K562 (cell line): Measurements from ENCODE around the gene SYS1. TPM values are rescaled to one million over a fixed set of nuclear protein-coding genes. Genes with fewer than 3 reads are reported as not detected.

Experiments
- CXXC5 ChIP-seq: fragments of 250-450 bp; sonication (Bioruptor Pico); IDR thresholded peaks from 2 replicates; pipeline ENCODE4 v1.8.0; 2022; ENCODE audit warnings: inconsistent platforms, mild to moderate bottlenecking, moderate library complexity
- ETV1 ChIP-seq: fragments of 450-650 bp; conservative IDR thresholded peaks from 2 replicates; pipeline ENCODE4 v1.6.1; 2016; ENCODE audit warnings: missing genetic modification characterization, control low read depth, low read depth, missing compliant biosample characterization
- HOXB6 ChIP-seq: fragments of 250-450 bp; sonication (Bioruptor Pico); IDR thresholded peaks from 2 replicates; pipeline ENCODE4 v1.5.1; 2022; ENCODE audit warnings: mild to moderate bottlenecking, borderline replicate concordance
- KLF13 ChIP-seq: fragments of 450-650 bp; IDR thresholded peaks from 2 replicates; pipeline ENCODE4 v1.6.1; 2016; ENCODE audit warnings: missing genetic modification characterization, low read depth, mild to moderate bottlenecking, missing compliant biosample characterization, moderate library complexity, borderline replicate concordance
- MBD2 ChIP-seq: sonication (generic); IDR thresholded peaks from 2 replicates; pipeline ENCODE4 v1.6.1; 2016; ENCODE audit warnings: low read depth, borderline replicate concordance
- MCM5 ChIP-seq: fragments of 450-650 bp; IDR thresholded peaks from 2 replicates; pipeline ENCODE4 v1.6.1; 2016; ENCODE audit warnings: low read depth
- MYC ChIP-seq, 2 experiments: fragments of 250-450 bp in 1 of 2; sonication (Bioruptor Pico) in 1 of 2; IDR thresholded peaks; 2 replicates each; pipeline versions ENCODE4 v1.5.1 to v1.6.1; 2012 to 2021; ENCODE audit warnings: low read depth in 2 of 2, borderline replicate concordance in 1 of 2, improper control_type of control experiment in 1 of 2, low read length in 1 of 2, mild to moderate bottlenecking in 1 of 2, moderate library complexity in 1 of 2
- NFXL1 ChIP-seq: fragments of 450-650 bp; formaldehyde crosslinking; IDR thresholded peaks from 2 replicates; pipeline ENCODE4 v1.4.0; 2021; ENCODE audit warnings: mild to moderate bottlenecking
- NR4A1 ChIP-seq, 2 experiments: fragments of 250-450 bp in 1 of 2; fragments of 450-650 bp in 1 of 2; sonication (Bioruptor Pico) in 1 of 2; IDR thresholded peaks; 2 replicates each; pipeline versions ENCODE4 v1.4.0 to v1.6.1; 2016 to 2020; ENCODE audit warnings: mild to moderate bottlenecking in 2 of 2, missing compliant biosample characterization in 1 of 2, missing genetic modification characterization in 1 of 2, moderate library complexity in 1 of 2
- SMAD3 ChIP-seq: fragments of 450-650 bp; formaldehyde crosslinking; conservative IDR thresholded peaks from 2 replicates; pipeline ENCODE4 v1.4.0; 2020; ENCODE audit warnings: mild to moderate bottlenecking
- SREBF2 ChIP-seq: sonication (generic); formaldehyde crosslinking; IDR thresholded peaks from 2 replicates; pipeline ENCODE4 v1.4.0; 2020; ENCODE audit warnings: mild to moderate bottlenecking, missing genetic modification reagents
- TEAD1 ChIP-seq, 2 experiments: fragments of 450-650 bp in 1 of 2; sonication (generic) in 1 of 2; formaldehyde crosslinking; IDR thresholded peaks; 2 replicates each; pipeline versions ENCODE4 v1.4.0 to v1.8.0; 2020 to 2022; ENCODE audit warnings: mild to moderate bottlenecking in 2 of 2, missing genetic modification reagents in 1 of 2
- TFAM ChIP-seq: fragments of 250-450 bp; sonication (Bioruptor Pico); conservative IDR thresholded peaks from 2 replicates; pipeline ENCODE4 v1.5.0; 2021; ENCODE audit warnings: mild to moderate bottlenecking, moderate library complexity
- TSHZ1 ChIP-seq: fragments of 250-450 bp; sonication (Bioruptor Pico); IDR thresholded peaks from 2 replicates; pipeline ENCODE4 v1.4.0; 2020; ENCODE audit warnings: mild to moderate bottlenecking, moderate library complexity
- YY1 ChIP-seq, 3 experiments: IDR thresholded peaks; 2 replicates each; pipeline ENCODE4 v1.6.1; 2011; ENCODE audit warnings: low read length in 2 of 3, mild to moderate bottlenecking in 2 of 3, moderate library complexity in 2 of 3, borderline replicate concordance in 1 of 3, control low read depth in 1 of 3, low read depth in 1 of 3; ENCODE audit not compliant: insufficient read depth in 3 of 3, insufficient replicate concordance in 2 of 3, control insufficient read depth in 1 of 3, insufficient read length in 1 of 3; ENCODE audit errors: extremely low read depth in 1 of 3
- ZNF280A ChIP-seq: fragments of 450-650 bp; IDR thresholded peaks from 2 replicates; pipeline ENCODE4 v1.6.1; 2018; ENCODE audit warnings: mild to moderate bottlenecking, low read depth; ENCODE audit not compliant: partially characterized antibody
- polyA plus RNA-seq, 8 experiments: library from polyadenylated mRNA; depleted of rRNA in 4 of 8; stranded (reverse) in 5 of 8; unstranded in 3 of 8; fragments of >200 nt; fragmentation: Nextera tagmentation in 2 of 8; fragmentation: Illumina TruSeq in 1 of 8; extraction: Ambion mirVana in 2 of 8; extraction: Trizol in 1 of 8; gene quantifications; 2 replicates each; pipeline versions ENCODE4 v1.2.1 to v1.2.3, GENCODE V29; 2011 to 2014; ENCODE audit warnings: inconsistent platforms in 1 of 8, missing spikeins in 1 of 8
- total RNA-seq, 7 experiments: library from RNA; depleted of rRNA in 6 of 7; stranded (reverse); fragments of >200 nt in 6 of 7; fragmentation: Illumina TruSeq in 2 of 7; extraction: Trizol in 2 of 7; gene quantifications; 2 replicates each; pipeline versions ENCODE4 v1.2.1 to v1.2.3, GENCODE V29; 2011 to 2021; ENCODE audit warnings: low replicate concordance in 1 of 7

SYS1 gene
- total and polyA plus RNA-seq, 9 of the 15 experiments (the other 6 are each of a cell fraction or from before 2014, with no cell fraction given), result 11.1 to 25.2 (median 17.5) TPM

DNA sequence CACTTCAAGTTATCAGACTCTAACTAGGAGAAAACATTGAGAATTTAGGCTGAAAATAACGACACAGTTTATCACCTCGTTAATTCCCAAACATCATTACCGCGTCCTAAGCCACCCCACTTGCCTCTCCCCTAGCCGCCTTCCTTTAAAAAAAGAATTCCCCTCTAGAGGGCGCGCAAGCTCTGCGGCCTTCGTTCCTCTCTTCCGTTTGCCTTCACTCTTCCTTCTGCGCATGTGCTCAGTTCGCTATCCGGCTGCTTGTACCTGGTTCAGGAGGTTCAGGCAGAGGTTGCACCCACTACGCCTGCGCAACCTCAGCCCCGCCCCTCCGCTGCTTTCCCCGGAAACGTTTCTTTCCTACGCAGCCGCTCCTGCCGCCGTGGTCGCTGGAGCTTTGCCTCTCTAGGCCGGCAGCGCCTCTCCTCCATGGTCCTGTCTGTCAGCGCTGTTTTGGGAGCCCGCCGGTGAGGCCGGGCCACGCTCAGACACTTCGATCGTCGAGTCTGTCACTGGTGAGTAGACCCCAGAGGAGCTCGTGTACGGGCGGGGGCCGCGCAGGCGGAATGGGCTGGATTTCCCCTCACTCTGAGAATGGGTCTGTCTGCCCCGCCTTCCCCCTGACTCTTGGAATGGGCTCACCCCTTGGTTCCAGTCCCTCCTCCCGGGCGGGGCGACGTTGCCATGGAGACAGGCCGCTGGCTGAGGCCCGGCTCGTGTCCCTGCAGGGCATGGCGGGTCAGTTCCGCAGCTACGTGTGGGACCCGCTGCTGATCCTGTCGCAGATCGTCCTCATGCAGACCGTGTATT is at the start of gene SYS1 (continued):
- no peak for TF ChIP-seq TSHZ1 (CRISPR knock-in tag)
- 0 out of 4 replicates have a peak, but pooled peaks of 1 of the 2 experiments have one; percentile 31 for TF ChIP-seq TEAD1 (CRISPR knock-in tag; IDR thresholded peaks at IDR 0.05)
- TF ChIP-seq TFAM (CRISPR knock-in tag), result no peak
- 0 out of 2 replicates have a peak, but pooled peaks have one; percentile 41 for TF ChIP-seq SMAD3 (CRISPR knock-in tag)
- TF ChIP-seq MYC (IDR thresholded peaks at IDR 0.05; ENCODE audit: low read depth, low read length), result peak; percentile 65
- TF ChIP-seq MYC (CRISPR knock-in tag; IDR thresholded peaks at IDR 0.05; ENCODE audit: borderline replicate concordance, low read depth), result no peak
- peak; percentile 75 for TF ChIP-seq ETV1 (tag)
- TF ChIP-seq NFXL1, result no peak
- TF ChIP-seq SREBF2 (CRISPR knock-in tag), result no peak
- peak in 2 of 3 experiments; percentile 63 to 75 for TF ChIP-seq YY1 (IDR thresholded peaks at IDR 0.05; ENCODE audit: borderline replicate concordance in 1 of 3, control insufficient read depth in 1 of 3, extremely low read depth in 1 of 3, insufficient read depth in 3 of 3, insufficient read length in 1 of 3, insufficient replicate concordance in 2 of 3, low read depth in 1 of 3, low read length in 2 of 3)
- peak; percentile 34; the same call in 1 of the 2 replicates for TF ChIP-seq KLF13 (tag)
- peak; percentile 92 for TF ChIP-seq MBD2
- no peak for TF ChIP-seq ZNF280A
- TF ChIP-seq MCM5, result no peak
- peak; percentile 88 for TF ChIP-seq CXXC5 (CRISPR knock-in tag)
- TF ChIP-seq NR4A1 (CRISPR knock-in tag; IDR thresholded peaks at IDR 0.05), result peak; percentile 17; the same call in 1 of the 2 replicates
- no peak for TF ChIP-seq NR4A1 (tag; IDR thresholded peaks at IDR 0.05)
- TF ChIP-seq HOXB6 (CRISPR knock-in tag), result no peak
